GM12878 (cell line): Measurements from ENCODE around the gene SERPINB13.

Experiments used
- CREB1 ChIP-seq: IDR thresholded peaks from 2 replicates; pipeline ENCODE4 v1.6.1; 2012; ENCODE audit warnings: low read depth, mild to moderate bottlenecking, inconsistent platforms
- NFYA ChIP-seq: IDR thresholded peaks from 2 replicates; pipeline ENCODE4 v1.6.1; 2011; ENCODE audit warnings: low read depth, mild to moderate bottlenecking, low read length, improper control_type of control experiment, borderline replicate concordance
- NR2C2 ChIP-seq: IDR thresholded peaks from 2 replicates; pipeline ENCODE4 v1.6.1; 2011; ENCODE audit warnings: borderline replicate concordance, low read depth; ENCODE audit not compliant: control insufficient read depth, insufficient read length
- TF ChIP-seq, protein P1 (sequence below), 3 experiments: IDR thresholded peaks in 2 of 3; conservative IDR thresholded peaks in 1 of 3; 2 replicates each; pipeline ENCODE4 v1.5.1; 2011; ENCODE audit warnings: low read depth in 3 of 3, low read length in 3 of 3, mild to moderate bottlenecking in 3 of 3, control low read depth in 2 of 3, moderate library complexity in 2 of 3, inconsistent platforms in 1 of 3, mixed read lengths in 1 of 3; ENCODE audit not compliant: control insufficient read depth in 2 of 3, insufficient read depth in 1 of 3; ENCODE audit errors: extremely low read depth in 1 of 3
- TF ChIP-seq, protein P2 (sequence below): IDR thresholded peaks from 2 replicates; pipeline ENCODE4 v1.6.1; 2011; ENCODE audit warnings: low read depth, low read length, improper control_type of control experiment, borderline replicate concordance

DNA sequence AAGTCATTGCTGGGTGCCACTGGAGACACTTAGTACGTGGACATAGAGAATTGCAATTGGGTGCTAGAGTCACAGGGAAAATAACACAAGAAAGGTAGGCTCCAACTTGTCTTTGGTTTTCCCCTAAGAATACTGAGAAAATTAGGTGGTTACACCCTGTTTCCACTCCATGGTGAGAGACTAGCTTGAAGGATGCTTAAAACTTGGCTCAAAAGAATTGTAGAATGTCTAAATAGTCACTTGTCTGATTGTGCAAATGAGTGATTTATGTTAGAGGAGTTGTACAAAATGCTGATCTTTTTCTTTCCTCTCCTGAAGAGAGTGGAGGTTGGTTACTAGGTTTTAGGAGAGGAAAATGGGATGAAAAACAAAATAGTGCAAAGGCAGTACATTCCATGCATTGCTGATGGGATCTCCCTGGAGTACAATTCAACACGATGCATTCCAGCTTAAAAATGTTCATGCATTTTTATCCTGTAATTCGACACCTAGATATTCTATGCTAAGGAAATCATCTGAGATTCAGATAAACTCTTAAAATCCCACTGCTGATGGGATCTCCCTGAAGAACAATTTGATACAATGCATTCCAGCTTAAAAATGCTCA lies 47.1 kb upstream of the SERPINB13 start:
- TF ChIP-seq, protein P1, sequence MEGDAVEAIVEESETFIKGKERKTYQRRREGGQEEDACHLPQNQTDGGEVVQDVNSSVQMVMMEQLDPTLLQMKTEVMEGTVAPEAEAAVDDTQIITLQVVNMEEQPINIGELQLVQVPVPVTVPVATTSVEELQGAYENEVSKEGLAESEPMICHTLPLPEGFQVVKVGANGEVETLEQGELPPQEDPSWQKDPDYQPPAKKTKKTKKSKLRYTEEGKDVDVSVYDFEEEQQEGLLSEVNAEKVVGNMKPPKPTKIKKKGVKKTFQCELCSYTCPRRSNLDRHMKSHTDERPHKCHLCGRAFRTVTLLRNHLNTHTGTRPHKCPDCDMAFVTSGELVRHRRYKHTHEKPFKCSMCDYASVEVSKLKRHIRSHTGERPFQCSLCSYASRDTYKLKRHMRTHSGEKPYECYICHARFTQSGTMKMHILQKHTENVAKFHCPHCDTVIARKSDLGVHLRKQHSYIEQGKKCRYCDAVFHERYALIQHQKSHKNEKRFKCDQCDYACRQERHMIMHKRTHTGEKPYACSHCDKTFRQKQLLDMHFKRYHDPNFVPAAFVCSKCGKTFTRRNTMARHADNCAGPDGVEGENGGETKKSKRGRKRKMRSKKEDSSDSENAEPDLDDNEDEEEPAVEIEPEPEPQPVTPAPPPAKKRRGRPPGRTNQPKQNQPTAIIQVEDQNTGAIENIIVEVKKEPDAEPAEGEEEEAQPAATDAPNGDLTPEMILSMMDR (IDR thresholded peaks at IDR 0.05 in 2 of 3, conservative IDR thresholded peaks at IDR 0.05 in 1 of 3; ENCODE audit: control insufficient read depth in 2 of 3, extremely low read depth in 1 of 3, insufficient read depth in 1 of 3, low read depth in 3 of 3, low read length in 3 of 3) = no peak
- TF ChIP-seq CREB1 = no peak
- no peak for TF ChIP-seq NFYA
- no peak for TF ChIP-seq NR2C2
- TF ChIP-seq, protein P2, sequence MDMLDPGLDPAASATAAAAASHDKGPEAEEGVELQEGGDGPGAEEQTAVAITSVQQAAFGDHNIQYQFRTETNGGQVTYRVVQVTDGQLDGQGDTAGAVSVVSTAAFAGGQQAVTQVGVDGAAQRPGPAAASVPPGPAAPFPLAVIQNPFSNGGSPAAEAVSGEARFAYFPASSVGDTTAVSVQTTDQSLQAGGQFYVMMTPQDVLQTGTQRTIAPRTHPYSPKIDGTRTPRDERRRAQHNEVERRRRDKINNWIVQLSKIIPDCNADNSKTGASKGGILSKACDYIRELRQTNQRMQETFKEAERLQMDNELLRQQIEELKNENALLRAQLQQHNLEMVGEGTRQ = no peak
